Stomach (tissue), 9 donors: ENCODE results near the gene GCGR. TPM values are rescaled to one million over a fixed set of nuclear protein-coding genes. Genes with fewer than 3 reads are reported as not detected.
A peak's percentile ranks its signal among the peaks of the same experiment; 100 is the strongest.

Experiments used
- DNase-seq, 2 donors: peaks; one replicate each; pipeline versions ENCODE4 v3.0.0 to v3.0.0-alpha.2; 2013 to 2019
- H3K27ac ChIP-seq, 5 donors: fragments of 200-600 bp in 4 of 5; sonication (generic) in 4 of 5; one replicate each; pipeline ENCODE4 v1.5.1; 2013 to 2019; ENCODE audit warnings: mild to moderate bottlenecking in 1 of 5, moderate library complexity in 1 of 5
- H3K27me3 ChIP-seq, 3 donors: fragments of 200-600 bp; sonication (generic); one replicate each; pipeline ENCODE4 v1.5.1; 2017 to 2019; ENCODE audit warnings: mixed run types in 1 of 3
- H3K36me3 ChIP-seq, 4 donors: fragments of 200-600 bp; sonication (generic); 1 replicate in 3 of 4; 2 replicates in 1 of 4; pipeline ENCODE4 v1.5.1; 2016 to 2019
- H3K4me1 ChIP-seq, 4 donors: fragments of 200-600 bp; sonication (generic); one replicate each; pipeline ENCODE4 v1.5.1; 2016 to 2019
- H3K4me3 ChIP-seq, 4 donors: fragments of 200-600 bp; sonication (generic) in 3 of 4; one replicate each; pipeline ENCODE4 v1.5.1; 2016 to 2019; ENCODE audit warnings: mild to moderate bottlenecking in 1 of 4
- H3K9me3 ChIP-seq, 4 donors: fragments of 200-600 bp; sonication (generic); one replicate each; pipeline ENCODE4 v1.5.1; 2016 to 2019
- EP300 ChIP-seq: sonication (generic); formaldehyde crosslinking; IDR thresholded peaks from one replicate; pipeline ENCODE4 v1.6.1; 2017; ENCODE audit warnings: antibody characterized with exemption
- POLR2A ChIP-seq, 4 donors: fragments of 450-650 bp; IDR thresholded peaks; one replicate each; pipeline ENCODE4 v1.6.1; 2016; ENCODE audit warnings: antibody characterized with exemption in 4 of 4, control low read depth in 2 of 4, mild to moderate bottlenecking in 1 of 4, moderate library complexity in 1 of 4
- POLR2AphosphoS5 ChIP-seq, 3 donors: sonication (generic); formaldehyde crosslinking; IDR thresholded peaks; one replicate each; pipeline ENCODE4 v1.6.1; 2016; ENCODE audit warnings: antibody characterized with exemption in 3 of 3
- WGBS, 5 donors: extraction: QIAGEN DNeasy Blood & Tissue Kit in 3 of 5; methylation state at CpG; one replicate each; pipeline versions ENCODE4 v1.1.5 to v1.1.7; 2013 to 2018; 5-methylcytosine and 5-hydroxymethylcytosine counted together
- intact Hi-C: fragments of 100-400 bp; cut with DNase I; formaldehyde crosslinking; loops from one replicate; pipeline ENCODE4 v1.15.1; 2023; ENCODE audit warnings: low total_unique reads
- polyA plus RNA-seq, 3 donors: library from polyadenylated mRNA; stranded (reverse); fragments of 200-250 nt; gene quantifications; one replicate each; pipeline ENCODE4 v1.2.3, GENCODE V29; 2013
- total RNA-seq, 5 donors: library from RNA; depleted of rRNA; stranded (reverse); fragments of >200 nt; gene quantifications; one replicate each; pipeline versions ENCODE4 v1.1.0 to v1.2.3, GENCODE V29; 2014 to 2016
- TF ChIP-seq, protein P1 (sequence below), 7 experiments: fragments of 450-650 bp in 4 of 7; fragments of 200-600 bp in 3 of 7; sonication (generic) in 3 of 7; IDR thresholded peaks; one replicate each; pipeline ENCODE4 v1.5.1; 2016 to 2019; ENCODE audit warnings: antibody characterized with exemption in 7 of 7, control low read depth in 2 of 7, mild to moderate bottlenecking in 1 of 7
- donor health status: healthy with polysubstance abuse.
- donor health status: Bipolar disorder and iron deficiency.
- donor health status: healthy.

The GCGR gene
- total and polyA plus RNA-seq, 8 donors = 0.38 to 0.55 TPM; not detected in 6

DNA sequence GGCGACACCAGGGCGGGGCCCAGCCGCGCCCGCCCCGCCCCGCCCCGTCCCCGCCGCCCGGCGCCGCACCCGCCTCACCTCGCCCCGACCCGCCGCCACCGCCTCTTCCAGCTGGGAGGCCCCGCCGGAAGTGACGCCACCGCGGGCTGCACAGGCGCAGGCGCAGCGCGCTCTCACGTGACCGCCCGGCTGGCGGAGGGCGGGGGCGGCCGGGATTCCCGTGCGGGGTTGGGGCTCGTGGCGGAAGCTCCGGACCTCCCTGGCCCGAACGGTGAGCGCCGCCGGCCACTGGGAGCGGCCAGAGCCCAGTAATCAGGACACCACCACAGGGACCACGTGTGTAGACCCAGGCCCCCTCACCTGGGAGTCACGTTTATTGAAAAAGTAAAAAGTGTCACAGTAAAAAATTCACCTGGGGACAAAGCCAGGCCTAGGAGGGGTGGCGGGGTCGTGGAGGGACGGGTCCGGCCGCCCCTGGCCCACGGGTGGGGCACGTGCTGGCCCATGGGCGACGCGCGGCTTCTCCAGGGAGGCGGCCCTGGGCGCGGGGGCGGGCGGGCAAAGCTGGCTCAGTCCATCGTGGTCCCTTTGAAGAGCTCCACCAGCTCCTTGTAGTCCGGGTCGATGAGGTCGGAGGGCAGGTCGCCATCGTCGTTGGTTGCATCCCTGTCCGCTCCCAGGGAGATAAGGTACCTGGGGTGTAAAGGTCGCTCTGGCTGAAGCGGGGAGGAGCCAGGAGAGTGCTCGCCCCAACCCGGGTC is 29.4 kb downstream of the GCGR start, which contains the start of gene MCRIP1:
MCRIP1 (minus strand) TSS at position 132 of the 761 bp plus-strand sequence. CDS start 8,785 bp downstream, outside the sequence.
- Histone ChIP-seq H3K9me3 (no peaks in the 10 kb centered on the region), H3K27ac (peak within 1 kb of the TSS; percentile 90 to 97 (median 93)), H3K36me3 (no peaks in the 10 kb centered on the region), H3K4me1 (peaks cover 18 to 52% (median 38%) of the 10 kb centered on the region in 4 donors), H3K27me3 (no peaks in the 10 kb centered on the region), H3K4me3 (peak within 1 kb of the TSS; percentile 79 to 87 (median 81))
- 1 to 3% (median 1%) methylated on average over 33 to 75 of the region's 76 CpGs for WGBS, 5 donors
- intact Hi-C loops = no loop called here
- peak; percentile 98 to 99 for DNase-seq
- TF ChIP-seq POLR2AphosphoS5 (IDR thresholded peaks at IDR 0.05) (peak; percentile 96 to 98 (median 97)), POLR2A (IDR thresholded peaks at IDR 0.05) (peak in 2 of 4 donors; percentile 28 to 85), EP300 (no peak)

DNA sequence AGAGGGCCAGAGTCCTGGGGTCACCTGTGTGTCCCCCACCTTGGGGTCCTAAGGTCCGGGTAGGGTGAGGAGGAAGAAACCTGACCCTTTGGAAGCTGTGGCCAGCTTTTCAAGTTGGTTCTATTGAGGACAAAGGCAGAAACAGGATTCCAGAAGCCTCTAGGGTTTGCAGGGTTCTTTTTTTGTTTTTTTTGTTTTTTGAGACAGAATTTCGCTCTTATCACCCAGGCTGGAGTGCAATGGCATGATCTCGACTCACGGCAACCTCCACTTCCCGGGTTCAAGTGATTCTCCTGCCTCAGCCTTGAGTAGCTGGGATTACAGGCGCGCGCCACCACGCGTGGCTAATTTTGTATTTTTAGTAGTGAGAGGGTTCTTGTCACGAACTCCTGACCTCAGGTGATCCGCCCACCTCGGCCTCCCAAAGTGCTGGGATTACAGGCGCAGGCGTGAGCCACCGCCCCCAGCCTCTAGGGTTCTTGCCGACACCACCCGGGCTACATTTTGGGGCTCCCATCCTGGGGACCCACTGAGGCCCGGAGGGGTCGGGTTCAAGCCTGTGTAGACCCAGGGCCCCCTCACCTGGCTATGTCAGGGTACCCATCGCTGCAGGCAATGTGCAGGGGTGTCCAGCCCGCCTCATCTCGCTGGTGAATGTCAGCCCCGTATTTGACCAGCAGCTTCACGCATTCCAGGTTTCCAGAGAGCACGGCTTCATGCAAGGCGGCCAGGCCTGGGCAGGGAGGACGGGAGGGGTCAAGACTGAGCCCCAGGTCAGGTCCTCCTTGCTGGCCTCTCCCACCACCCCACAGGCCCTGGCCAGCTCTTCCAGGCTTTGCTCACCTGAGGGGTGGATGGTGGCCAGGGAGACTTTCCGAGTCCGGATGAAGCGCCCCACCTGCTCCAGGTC is 30.2 kb downstream of the GCGR start:
- Histone ChIP-seq H3K36me3 (no peaks in the 10 kb centered on the region), H3K4me1 (peaks cover 18 to 44% (median 34%) of the 10 kb centered on the region in 4 donors), H3K27me3 (no peaks in the 10 kb centered on the region), H3K9me3 (no peaks in the 10 kb centered on the region), H3K4me3 (peak overlapping the region; percentile 64 to 82 (median 80)), H3K27ac (peak overlapping the region; percentile 90 to 97 (median 93))
- WGBS, 5 donors = 81 to 85% (median 82%) methylated on average over 23 to 31 of the region's 31 CpGs
- intact Hi-C loops = no loop called here
- TF ChIP-seq EP300 = no peak
- TF ChIP-seq, protein P1, sequence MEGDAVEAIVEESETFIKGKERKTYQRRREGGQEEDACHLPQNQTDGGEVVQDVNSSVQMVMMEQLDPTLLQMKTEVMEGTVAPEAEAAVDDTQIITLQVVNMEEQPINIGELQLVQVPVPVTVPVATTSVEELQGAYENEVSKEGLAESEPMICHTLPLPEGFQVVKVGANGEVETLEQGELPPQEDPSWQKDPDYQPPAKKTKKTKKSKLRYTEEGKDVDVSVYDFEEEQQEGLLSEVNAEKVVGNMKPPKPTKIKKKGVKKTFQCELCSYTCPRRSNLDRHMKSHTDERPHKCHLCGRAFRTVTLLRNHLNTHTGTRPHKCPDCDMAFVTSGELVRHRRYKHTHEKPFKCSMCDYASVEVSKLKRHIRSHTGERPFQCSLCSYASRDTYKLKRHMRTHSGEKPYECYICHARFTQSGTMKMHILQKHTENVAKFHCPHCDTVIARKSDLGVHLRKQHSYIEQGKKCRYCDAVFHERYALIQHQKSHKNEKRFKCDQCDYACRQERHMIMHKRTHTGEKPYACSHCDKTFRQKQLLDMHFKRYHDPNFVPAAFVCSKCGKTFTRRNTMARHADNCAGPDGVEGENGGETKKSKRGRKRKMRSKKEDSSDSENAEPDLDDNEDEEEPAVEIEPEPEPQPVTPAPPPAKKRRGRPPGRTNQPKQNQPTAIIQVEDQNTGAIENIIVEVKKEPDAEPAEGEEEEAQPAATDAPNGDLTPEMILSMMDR (IDR thresholded peaks at IDR 0.05) = no peak
- TF ChIP-seq POLR2A (IDR thresholded peaks at IDR 0.05) = no peak
- TF ChIP-seq POLR2AphosphoS5 (IDR thresholded peaks at IDR 0.05) = no peak
- DNase-seq = no peak

DNA sequence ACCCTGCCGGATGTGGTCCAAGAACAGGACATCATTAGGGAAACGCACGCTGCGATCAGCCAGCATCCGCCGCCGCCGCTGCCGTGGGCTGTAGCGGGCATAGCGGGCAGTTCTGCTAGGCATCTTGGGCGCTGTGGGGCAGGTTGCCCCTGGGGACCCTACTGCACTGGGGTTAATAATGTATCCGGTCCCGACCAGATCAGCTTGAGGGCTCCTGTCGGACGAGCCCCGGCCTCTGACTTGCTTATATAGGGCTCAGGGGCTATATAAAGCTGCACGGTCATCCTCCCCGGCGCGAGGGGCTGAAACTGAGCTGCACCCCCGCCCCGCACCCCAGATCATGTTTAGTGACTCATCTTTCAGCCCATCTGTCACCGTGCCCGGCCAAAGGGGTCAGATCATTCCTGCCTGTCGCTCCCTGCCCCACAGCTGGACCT is 30.9 kb downstream of the GCGR start, which contains the start of gene PPP1R27:
PPP1R27 (minus strand) TSS at position 220 of the 437 bp plus-strand sequence; CDS start at position 123, 97 bp downstream.
- 89 to 94% (median 92%) methylated on average over 17 to 26 of the region's 26 CpGs for WGBS, 5 donors
- TF ChIP-seq POLR2AphosphoS5 (IDR thresholded peaks at IDR 0.05) (no peak), EP300 (no peak), POLR2A (IDR thresholded peaks at IDR 0.05) (no peak)
- TF ChIP-seq, protein P1 (IDR thresholded peaks at IDR 0.05) = no peak

DNA sequence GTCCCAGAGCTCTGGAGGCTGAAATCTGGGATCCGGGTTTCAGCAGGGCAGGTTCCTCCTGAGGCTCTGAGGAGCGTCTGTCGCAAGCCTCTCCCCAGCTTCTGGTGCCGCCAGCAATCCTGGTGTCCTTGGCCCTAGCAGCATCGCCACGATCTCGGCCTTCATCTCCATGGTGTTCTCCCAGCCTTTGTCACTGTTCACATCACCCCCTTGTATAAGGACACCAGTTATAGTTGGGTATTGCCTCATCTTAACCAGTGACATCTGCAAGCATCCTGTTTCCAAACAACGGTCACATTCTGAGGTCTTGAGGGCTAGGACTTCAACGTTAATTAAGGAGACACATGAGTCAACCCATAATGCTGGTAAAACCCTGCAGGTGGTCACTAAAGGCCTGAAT is 33.7 kb downstream of the GCGR start:
- no peak overlapping the region for H3K27ac ChIP-seq
- intact Hi-C loops = no loop called here
- peaks cover 3 to 7% (median 3%) of the 10 kb centered on the region in 4 donors for H3K36me3 ChIP-seq

More for the DNA sequence above, 30.9 kb downstream of the GCGR start, which contains the start of gene PPP1R27:
- H3K36me3 ChIP-seq = no peaks in the 10 kb centered on the region
- no peaks in the 10 kb centered on the region for H3K9me3 ChIP-seq
- no peak for DNase-seq
- intact Hi-C loops = no loop called here
- peak within 1 kb of the TSS in 4 of 5 donors; percentile 90 to 97 (median 93) for H3K27ac ChIP-seq
- peak within 1 kb of the TSS; percentile 64 to 82 (median 80) for H3K4me3 ChIP-seq
- H3K4me1 ChIP-seq = peaks cover 18 to 37% (median 31%) of the 10 kb centered on the region in 4 donors
- H3K27me3 ChIP-seq = no peaks in the 10 kb centered on the region

More for the DNA sequence above, 33.7 kb downstream of the GCGR start:
- DNase-seq = no peak
- Histone ChIP-seq H3K4me3 (no peak overlapping the region), H3K4me1 (peaks cover 7 to 25% (median 15%) of the 10 kb centered on the region in 4 donors), H3K9me3 (no peaks in the 10 kb centered on the region), H3K27me3 (no peaks in the 10 kb centered on the region)
- TF ChIP-seq POLR2A (IDR thresholded peaks at IDR 0.05) (no peak), EP300 (no peak), POLR2AphosphoS5 (IDR thresholded peaks at IDR 0.05) (no peak)
- TF ChIP-seq, protein P1 (IDR thresholded peaks at IDR 0.05) = no peak
- WGBS, 5 donors = 67 to 84% (median 78%) methylated on average over 9 of the region's 9 CpGs
